DMS 273 treated with DMSO at 0.1 percent for 48 hours (cell line): ENCODE data around the gene CCL8.

ENCODE experiments used
- DNase-seq: peaks from one replicate; lab custom pipeline; 2025; lab: John Stamatoyannopoulos, UW

Gene CCL8

DNA sequence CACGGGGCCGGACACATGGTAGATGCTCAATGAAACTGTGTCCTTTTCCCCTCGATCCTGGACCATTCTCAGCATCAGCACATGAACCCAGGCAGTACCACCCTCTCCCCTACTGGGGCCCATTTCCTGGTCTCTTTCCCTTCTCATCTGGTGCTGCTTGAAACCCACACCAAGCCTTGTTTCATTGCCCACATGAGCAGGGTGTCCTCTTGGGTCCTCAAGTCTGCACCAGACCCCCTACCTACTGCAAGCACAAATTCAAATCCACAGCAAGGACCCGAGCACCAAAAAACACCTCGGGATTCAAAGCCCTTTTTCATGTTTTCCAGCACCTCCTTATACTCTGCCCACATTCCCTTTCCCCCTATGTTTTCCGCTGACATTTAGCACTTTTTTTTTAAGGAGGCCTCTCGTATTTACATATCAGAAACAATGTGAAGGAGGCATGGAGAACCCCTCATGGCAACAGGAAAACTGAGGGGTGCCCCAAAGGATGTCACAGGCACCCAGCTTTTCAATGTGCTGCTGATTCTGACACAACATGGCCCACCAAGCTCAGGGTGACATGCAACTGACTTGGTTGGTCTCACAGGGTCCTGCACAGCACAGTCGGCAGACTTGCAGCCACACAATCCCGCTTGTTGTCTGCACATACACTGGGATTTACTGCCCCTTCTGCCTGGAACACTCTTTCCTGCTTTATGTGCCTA is 48.4 kb downstream of the CCL8 start:
- DNase-seq, result no peak

- no peak for DNase-seq
These were observed 49.1 kb downstream of the CCL8 start for GRCh38 chr17:34368196-34368945.

DNA sequence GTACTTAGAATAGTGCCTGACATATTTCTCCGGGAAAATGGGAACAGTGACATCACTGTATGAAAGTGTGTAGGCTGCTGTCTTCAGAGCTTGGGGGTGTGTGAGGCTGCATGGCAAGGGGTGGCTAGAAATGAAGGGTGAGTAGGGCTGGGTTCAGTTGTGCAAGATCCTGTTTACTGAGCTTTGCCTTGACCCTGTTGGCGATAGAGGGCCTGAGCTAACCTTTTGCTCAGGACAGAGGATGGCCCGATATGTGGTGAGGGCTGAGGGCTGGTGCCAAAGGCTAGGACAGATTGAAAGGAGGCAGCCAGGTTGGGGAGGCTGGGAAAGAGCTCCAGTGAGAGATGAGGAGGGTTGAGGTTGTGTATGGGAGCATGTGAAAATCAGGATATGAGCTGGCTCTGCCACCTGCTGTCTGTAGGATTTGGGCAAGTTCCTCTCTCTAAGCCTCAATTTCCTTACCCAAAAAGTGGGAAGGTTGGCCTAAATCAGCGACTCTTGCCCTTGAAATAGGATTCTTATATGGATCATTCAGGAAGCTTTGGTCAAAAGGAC is 49.8 kb downstream of the CCL8 start:
- no peak for DNase-seq

GRCh38 chr17:34369571-34369970 is 50.3 kb downstream of the CCL8 start:
- no peak for DNase-seq

GRCh38 chr17:34370376-34370996 is 51.3 kb downstream of the CCL8 start:
- no peak for DNase-seq

GRCh38 chr17:34370997-34371395 is 51.8 kb downstream of the CCL8 start:
- DNase-seq, result no peak
